Prostate gland (tissue), 2 donors: Measurements from ENCODE around the gene FSIP2.

Experiments
- POLR2A ChIP-seq: fragments of 450-650 bp; IDR thresholded peaks from one replicate; pipeline ENCODE4 v1.6.1; 2016; ENCODE audit warnings: antibody characterized with exemption, mild to moderate bottlenecking
- POLR2AphosphoS5 ChIP-seq: sonication (generic); formaldehyde crosslinking; IDR thresholded peaks from one replicate; pipeline ENCODE4 v1.6.1; 2017; ENCODE audit warnings: antibody characterized with exemption
- TF ChIP-seq, protein P1 (sequence below), 4 experiments: fragments of 200-600 bp in 2 of 4; fragments of 450-650 bp in 2 of 4; sonication (generic) in 2 of 4; IDR thresholded peaks; 1 replicate in 3 of 4; 2 replicates in 1 of 4; pipeline ENCODE4 v1.5.1; 2016 to 2019; ENCODE audit warnings: antibody characterized with exemption in 4 of 4, mild to moderate bottlenecking in 2 of 4, moderate library complexity in 2 of 4

GRCh38 chr2:185825557-185825956 lies 87.0 kb downstream of the FSIP2 start:
- TF ChIP-seq, protein P1, sequence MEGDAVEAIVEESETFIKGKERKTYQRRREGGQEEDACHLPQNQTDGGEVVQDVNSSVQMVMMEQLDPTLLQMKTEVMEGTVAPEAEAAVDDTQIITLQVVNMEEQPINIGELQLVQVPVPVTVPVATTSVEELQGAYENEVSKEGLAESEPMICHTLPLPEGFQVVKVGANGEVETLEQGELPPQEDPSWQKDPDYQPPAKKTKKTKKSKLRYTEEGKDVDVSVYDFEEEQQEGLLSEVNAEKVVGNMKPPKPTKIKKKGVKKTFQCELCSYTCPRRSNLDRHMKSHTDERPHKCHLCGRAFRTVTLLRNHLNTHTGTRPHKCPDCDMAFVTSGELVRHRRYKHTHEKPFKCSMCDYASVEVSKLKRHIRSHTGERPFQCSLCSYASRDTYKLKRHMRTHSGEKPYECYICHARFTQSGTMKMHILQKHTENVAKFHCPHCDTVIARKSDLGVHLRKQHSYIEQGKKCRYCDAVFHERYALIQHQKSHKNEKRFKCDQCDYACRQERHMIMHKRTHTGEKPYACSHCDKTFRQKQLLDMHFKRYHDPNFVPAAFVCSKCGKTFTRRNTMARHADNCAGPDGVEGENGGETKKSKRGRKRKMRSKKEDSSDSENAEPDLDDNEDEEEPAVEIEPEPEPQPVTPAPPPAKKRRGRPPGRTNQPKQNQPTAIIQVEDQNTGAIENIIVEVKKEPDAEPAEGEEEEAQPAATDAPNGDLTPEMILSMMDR (IDR thresholded peaks at IDR 0.05): no peak
- TF ChIP-seq POLR2AphosphoS5 (no peak), POLR2A (no peak)
